GM15510 (cell line): Measurements from ENCODE around the gene INPP5A.

Experiments used
- POLR2A ChIP-seq: IDR thresholded peaks from 3 replicates; pipeline ENCODE4 v1.6.1; 2011; ENCODE audit warnings: borderline replicate concordance; ENCODE audit not compliant: insufficient read length; ENCODE audit errors: extremely low read depth

Gene INPP5A

GRCh38 chr10:132665946-132666704, 128.5 kb downstream of the INPP5A start:
- TF ChIP-seq POLR2A = no peak

GRCh38 chr10:132666705-132667341, 129.2 kb downstream of the INPP5A start:
- TF ChIP-seq POLR2A = no peak

GRCh38 chr10:132667342-132668047, 129.9 kb downstream of the INPP5A start:
- no peak for TF ChIP-seq POLR2A

- TF ChIP-seq POLR2A = no peak
Observed at GRCh38 chr10:132668048-132668394, 130.4 kb downstream of the INPP5A start.

GRCh38 chr10:132669208-132669861, 131.7 kb downstream of the INPP5A start:
- no peak for TF ChIP-seq POLR2A

GRCh38 chr10:132670546-132671227, 133.1 kb downstream of the INPP5A start:
- TF ChIP-seq POLR2A = no peak

GRCh38 chr10:132671228-132672154, 133.9 kb downstream of the INPP5A start:
- TF ChIP-seq POLR2A = no peak

- TF ChIP-seq POLR2A = no peak
Observed at GRCh38 chr10:132674311-132674710, 136.7 kb downstream of the INPP5A start.

GRCh38 chr10:132675031-132675740, 137.6 kb downstream of the INPP5A start:
- no peak for TF ChIP-seq POLR2A

GRCh38 chr10:132676193-132676891, 138.8 kb downstream of the INPP5A start:
- TF ChIP-seq POLR2A = no peak

GRCh38 chr10:132677096-132677472, 139.5 kb downstream of the INPP5A start:
- TF ChIP-seq POLR2A = no peak

- TF ChIP-seq POLR2A = no peak
Observed at GRCh38 chr10:132677473-132678227, 140.1 kb downstream of the INPP5A start.
